HuH-7.5 (cell line): ENCODE measurements around the gene UPK3B.
"Not testable (repeated sequence)": the region's sequence is repeated elsewhere in the genome, so short reads cannot be mapped to it uniquely, and the experiment has no call there.

Source experiments
- DNase-seq: peaks from one replicate; pipeline ENCODE4 v3.0.0; 2011; ENCODE audit warnings: low spot score

UPK3B gene

GRCh38 chr7:76509931-76510877, at the start of gene UPK3B:
Gene UPK3B (plus strand): TSS chr7:76510552. CDS start chr7:76510653, 101 bp downstream.
- DNase-seq, result no peak

- not testable (repeated sequence) for DNase-seq
Measured at GRCh38 chr7:76460767-76461166, 49.6 kb upstream of the UPK3B start.

GRCh38 chr7:76461464-76462101, 48.8 kb upstream of the UPK3B start, which contains the start of gene DTX2:
Gene DTX2 (plus strand): TSS chr7:76461709. CDS start chr7:76480510, 18,801 bp downstream.
- not testable (repeated sequence) for DNase-seq

- DNase-seq, result not testable (repeated sequence)
Measured at GRCh38 chr7:76462271-76462882, 48.0 kb upstream of the UPK3B start.

- DNase-seq, result not testable (repeated sequence)
Measured at GRCh38 chr7:76464959-76465358, 45.4 kb upstream of the UPK3B start.

- not testable (repeated sequence) for DNase-seq
Measured at GRCh38 chr7:76465950-76466349, 44.4 kb upstream of the UPK3B start.

- not testable (repeated sequence) for DNase-seq
Measured at GRCh38 chr7:76467743-76468404, 42.5 kb upstream of the UPK3B start.

- DNase-seq, result not testable (repeated sequence)
Measured at GRCh38 chr7:76471556-76472221, 38.7 kb upstream of the UPK3B start.

- not testable (repeated sequence) for DNase-seq
Measured at GRCh38 chr7:76473097-76473496, 37.3 kb upstream of the UPK3B start.

GRCh38 chr7:76476280-76476679, 34.1 kb upstream of the UPK3B start:
- not testable (repeated sequence) for DNase-seq

- not testable (repeated sequence) for DNase-seq
Measured at GRCh38 chr7:76476742-76477474, 33.4 kb upstream of the UPK3B start.

- not testable (repeated sequence) for DNase-seq
Measured at GRCh38 chr7:76479628-76480027, 30.7 kb upstream of the UPK3B start.

- DNase-seq, result not testable (repeated sequence)
Measured at GRCh38 chr7:76480403-76481253, 29.7 kb upstream of the UPK3B start.

- not testable (repeated sequence) for DNase-seq
Measured at GRCh38 chr7:76482660-76483059, 27.7 kb upstream of the UPK3B start.

GRCh38 chr7:76483081-76483480, 27.3 kb upstream of the UPK3B start:
- not testable (repeated sequence) for DNase-seq

GRCh38 chr7:76484456-76484855, 25.9 kb upstream of the UPK3B start:
- not testable (repeated sequence) for DNase-seq

- not testable (repeated sequence) for DNase-seq
Measured at GRCh38 chr7:76485822-76486610, 24.3 kb upstream of the UPK3B start.

GRCh38 chr7:76486618-76487017, 23.7 kb upstream of the UPK3B start:
- DNase-seq, result not testable (repeated sequence)

GRCh38 chr7:76487969-76488368, 22.4 kb upstream of the UPK3B start:
- DNase-seq, result not testable (repeated sequence)
